K562 (cell line): Measurements from ENCODE around the gene NUBPL. TPM values are rescaled to one million over a fixed set of nuclear protein-coding genes. Genes with fewer than 3 reads are reported as not detected.

Experiments
- ATAC-seq: fragments of 200-7000 bp; cut with Tn5 transposase; 3 replicates; pipeline ENCODE4 v1.9.1; 2020; ENCODE audit warnings: moderate library complexity
- BruUV-seq: library from RNA; stranded (reverse); fragments of 400-500 nt; replicated peaks from 2 replicates; lab custom pipeline; 2021; lab: Mats Ljungman, UMichigan
- CTCF ChIA-PET: fragments of 300-600 bp; formaldehyde crosslinking; extraction: SDS; loops from one replicate; lab custom pipeline; 2021; ENCODE audit warnings: low intra/inter-chr PET ratio; lab: Yijun Ruan, JAX
- POLR2A ChIA-PET: fragments of 300-600, 350-650 bp; sonication (Branson Sonifier 250); formaldehyde crosslinking; extraction: SDS; loops from one replicate; lab custom pipeline; 2021; ENCODE audit warnings: antibody characterized with exemption, inconsistent platforms; lab: Yijun Ruan, JAX
- DNase-seq, 4 experiments: peaks; one replicate each; pipeline versions ENCODE4 v3.0.0 to v3.0.0-alpha.2; 2011 to 2018; ENCODE audit warnings: low spot score in 3 of 4, mixed read lengths in 3 of 4; ENCODE audit errors: extremely low read depth in 1 of 4
- FAIRE-seq: peaks from 2 replicates; lab custom pipeline; 2011; peaks lifted over from hg19 to GRCh38; lab: Jason Lieb, UNC
- H2AFZ ChIP-seq: 2 replicates; pipeline ENCODE4 v1.6.0; 2011; ENCODE audit warnings: low read depth, low read length, control low read depth, inconsistent platforms
- H3K27ac ChIP-seq: fragments of 200-600 bp; 3 replicates; pipeline ENCODE4 v1.8.0; 2011; ENCODE audit warnings: low read depth, mild to moderate bottlenecking, control low read depth, inconsistent platforms, low read length, moderate library complexity, mixed read lengths; ENCODE audit errors: extremely low read depth
- H3K27me3 ChIP-seq, 2 experiments: fragments of 300-600 bp in 1 of 2; 2 replicates in 1 of 2; 3 replicates in 1 of 2; pipeline versions ENCODE4 v1.6.0 to v1.8.0; 2011; ENCODE audit warnings: inconsistent platforms in 2 of 2, low read length in 2 of 2, mild to moderate bottlenecking in 1 of 2, mixed read lengths in 1 of 2, moderate library complexity in 1 of 2; ENCODE audit not compliant: control insufficient read depth in 2 of 2, insufficient read depth in 2 of 2
- H3K36me3 ChIP-seq: fragments of 300-600 bp; 3 replicates; pipeline ENCODE4 v1.8.0; 2011; ENCODE audit warnings: mild to moderate bottlenecking, low read length, inconsistent platforms; ENCODE audit not compliant: control insufficient read depth, insufficient read depth
- H3K4me1 ChIP-seq, 2 experiments: fragments of 200-600 bp in 1 of 2; replicated peaks in 1 of 2; 2 replicates in 1 of 2; 3 replicates in 1 of 2; pipeline versions ENCODE4 v1.5.1 to v1.8.0; 2011; ENCODE audit warnings: inconsistent platforms in 2 of 2, low read length in 2 of 2, mild to moderate bottlenecking in 1 of 2, mixed read lengths in 1 of 2, moderate library complexity in 1 of 2; ENCODE audit not compliant: control insufficient read depth in 2 of 2, insufficient read depth in 2 of 2
- H3K4me2 ChIP-seq: 2 replicates; pipeline ENCODE4 v1.6.1; 2011; ENCODE audit warnings: low read length, control low read depth, inconsistent platforms, mixed read lengths; ENCODE audit not compliant: insufficient read depth
- H3K4me3 ChIP-seq: fragments of 200-600 bp; sonication (generic), shearing (Covaris generic); 2 replicates; pipeline ENCODE4 v1.5.1; 2016; ENCODE audit warnings: control low read depth, inconsistent platforms
- H3K79me2 ChIP-seq: fragments of 200-600 bp; 3 replicates; pipeline ENCODE4 v1.8.0; 2011; ENCODE audit warnings: low read length, inconsistent platforms; ENCODE audit not compliant: control insufficient read depth, insufficient read depth
- H3K9ac ChIP-seq, 2 experiments: 2 replicates each; pipeline versions ENCODE4 v1.6.0 to v1.6.1; 2011; ENCODE audit warnings: low read depth in 2 of 2, low read length in 2 of 2, control low read depth in 1 of 2, inconsistent platforms in 1 of 2, mild to moderate bottlenecking in 1 of 2, mixed read lengths in 1 of 2; ENCODE audit not compliant: insufficient read depth in 1 of 2
- H3K9me1 ChIP-seq: one replicate; pipeline ENCODE4 v1.6.0; 2011; ENCODE audit warnings: inconsistent platforms, mild to moderate bottlenecking, low read length, moderate library complexity; ENCODE audit not compliant: control insufficient read depth, insufficient read depth
- H3K9me3 ChIP-seq: replicated peaks from 2 replicates; pipeline ENCODE4 v1.5.1; 2011; ENCODE audit warnings: low read depth, low read length, inconsistent platforms; ENCODE audit not compliant: control insufficient read depth, insufficient read depth
- H4K20me1 ChIP-seq: replicated peaks from 2 replicates; pipeline ENCODE4 v1.6.1; 2011; ENCODE audit warnings: low read length, inconsistent platforms, mixed read lengths; ENCODE audit not compliant: control insufficient read depth, insufficient read depth
- ATF2 ChIP-seq: sonication (generic); formaldehyde crosslinking; IDR thresholded peaks from 2 replicates; pipeline ENCODE4 v1.8.1; 2022; ENCODE audit warnings: missing genetic modification reagents
- BRD4 ChIP-seq: fragments of 200-600 bp; sonication (generic); IDR thresholded peaks from 2 replicates; pipeline ENCODE4 v1.6.1; 2017; ENCODE audit warnings: inconsistent platforms
- CEBPG ChIP-seq, 3 experiments: fragments of 200-800 bp in 1 of 3; sonication (Bioruptor generic) in 1 of 3; sonication (generic) in 1 of 3; formaldehyde crosslinking in 1 of 3; IDR thresholded peaks in 2 of 3; conservative IDR thresholded peaks in 1 of 3; 2 replicates each; pipeline versions ENCODE4 v1.6.1 to v1.8.0; 2016 to 2022; ENCODE audit warnings: missing compliant biosample characterization in 2 of 3, missing genetic modification characterization in 2 of 3, mild to moderate bottlenecking in 1 of 3, missing genetic modification reagents in 1 of 3
- FOXA3 ChIP-seq, 2 experiments: fragments of 450-650 bp in 1 of 2; sonication (generic) in 1 of 2; formaldehyde crosslinking; IDR thresholded peaks in 1 of 2; conservative IDR thresholded peaks in 1 of 2; 2 replicates each; pipeline versions ENCODE4 v1.4.0 to v1.8.0; 2020 to 2022; ENCODE audit warnings: mild to moderate bottlenecking in 2 of 2, missing genetic modification reagents in 1 of 2
- GTF2F1 ChIP-seq: IDR thresholded peaks from 2 replicates; pipeline ENCODE4 v1.6.1; 2011; ENCODE audit warnings: low read depth, low read length, improper control_type of control experiment
- MLLT1 ChIP-seq, 2 experiments: fragments of 450-650 bp; IDR thresholded peaks; 2 replicates each; pipeline ENCODE4 v1.6.1; 2016
- PBX2 ChIP-seq, 2 experiments: IDR thresholded peaks in 1 of 2; conservative IDR thresholded peaks in 1 of 2; 2 replicates each; pipeline ENCODE4 v1.6.1; 2016; ENCODE audit warnings: low read depth in 2 of 2, mild to moderate bottlenecking in 1 of 2, missing compliant biosample characterization in 1 of 2, missing genetic modification characterization in 1 of 2, moderate library complexity in 1 of 2
- SMARCA5 ChIP-seq: fragments of 450-650 bp; IDR thresholded peaks from 2 replicates; pipeline ENCODE4 v1.6.1; 2016
- VEZF1 ChIP-seq: fragments of 200-800 bp; sonication (Bioruptor generic); IDR thresholded peaks from 2 replicates; pipeline ENCODE4 v1.6.1; 2017; ENCODE audit warnings: missing genetic modification characterization, missing compliant biosample characterization
- ZNF57 ChIP-seq: fragments of 450-650 bp; formaldehyde crosslinking; IDR thresholded peaks from 2 replicates; pipeline ENCODE4 v1.4.0; 2020; ENCODE audit warnings: mild to moderate bottlenecking, moderate library complexity
- ZNF699 ChIP-seq: fragments of 250-450 bp; sonication (Bioruptor Pico); IDR thresholded peaks from 2 replicates; pipeline ENCODE4 v1.8.0; 2021; ENCODE audit warnings: mild to moderate bottlenecking, moderate library complexity; ENCODE audit not compliant: insufficient replicate concordance
- ZNF740 ChIP-seq, 3 experiments: fragments of 200-800 bp in 1 of 3; sonication (Bioruptor generic) in 1 of 3; sonication (generic) in 1 of 3; formaldehyde crosslinking in 1 of 3; IDR thresholded peaks; 2 replicates each; pipeline versions ENCODE4 v1.6.1 to v1.8.0; 2016 to 2022; ENCODE audit warnings: mild to moderate bottlenecking in 2 of 3, missing compliant biosample characterization in 2 of 3, missing genetic modification characterization in 2 of 3, missing genetic modification reagents in 1 of 3
- WGBS: fragments of 100-300 bp; shearing (Covaris generic); methylation state at CpG from one replicate; pipeline ENCODE4 v1.1.6; 2016; ENCODE audit warnings: low coverage, mixed read lengths; ENCODE audit not compliant: insufficient coverage; ENCODE audit errors: missing lambda C conversion rate; 5-methylcytosine and 5-hydroxymethylcytosine counted together
- in situ Hi-C: fragments of 300-500 bp; cut with MboI; formaldehyde crosslinking; loops from 4 replicates; pipeline ENCODE4 v1.15.0; 2018; ENCODE audit warnings: inconsistent platforms, mixed read lengths
- intact Hi-C: fragments of 100-400 bp; cut with micrococcal nuclease; formaldehyde crosslinking; loops from 2 replicates; pipeline ENCODE4 v1.14.2; 2022
- polyA plus RNA-seq, 8 experiments: library from polyadenylated mRNA; depleted of rRNA in 4 of 8; stranded (reverse) in 5 of 8; unstranded in 3 of 8; fragments of >200 nt; fragmentation: Nextera tagmentation in 2 of 8; fragmentation: Illumina TruSeq in 1 of 8; extraction: Ambion mirVana in 2 of 8; extraction: Trizol in 1 of 8; gene quantifications; 2 replicates each; pipeline versions ENCODE4 v1.2.1 to v1.2.3, GENCODE V29; 2011 to 2014; ENCODE audit warnings: inconsistent platforms in 1 of 8, missing spikeins in 1 of 8
- total RNA-seq, 7 experiments: library from RNA; depleted of rRNA in 6 of 7; stranded (reverse); fragments of >200 nt in 6 of 7; fragmentation: Illumina TruSeq in 2 of 7; extraction: Trizol in 2 of 7; gene quantifications; 2 replicates each; pipeline versions ENCODE4 v1.2.1 to v1.2.3, GENCODE V29; 2011 to 2021; ENCODE audit warnings: low replicate concordance in 1 of 7

NUBPL gene
- total and polyA plus RNA-seq, 9 of the 15 experiments (the other 6 are each of a cell fraction or from before 2014, with no cell fraction given), result 3.2 to 8.7 (median 6.1) TPM

GRCh38 chr14:31835049-31835448, 273.8 kb downstream of the NUBPL start:
- H3K9ac ChIP-seq, result no peak overlapping the region
- no peak overlapping the region for H3K4me3 ChIP-seq
- no peak overlapping the region for H2AFZ ChIP-seq
- intact Hi-C loops (no loop called here), in situ Hi-C loops (no loop called here)
- no TSS peak for BruUV-seq
- no peaks in the 10 kb centered on the region for H3K9me3 ChIP-seq
- H3K4me2 ChIP-seq, result no peak overlapping the region
- H3K27me3 ChIP-seq, result no peaks in the 10 kb centered on the region
- ChIA-PET POLR2A (no interaction called here), CTCF (no interaction called here)
- H3K36me3 ChIP-seq, result no peaks in the 10 kb centered on the region
- no peak for DNase-seq
- H3K9me1 ChIP-seq, result no peaks in the 10 kb centered on the region
- no peaks in the 10 kb centered on the region for H4K20me1 ChIP-seq
- ATAC-seq, result no peak
- WGBS, result 40% methylated on average over 2 of the region's 2 CpGs
- H3K27ac ChIP-seq, result no peak overlapping the region
- H3K79me2 ChIP-seq, result no peaks in the 10 kb centered on the region
- H3K4me1 ChIP-seq, result no peaks in the 10 kb centered on the region
- FAIRE-seq, result no peak
- TF ChIP-seq ATF2 (CRISPR knock-in tag) (no peak), BRD4 (no peak), ZNF699 (CRISPR knock-in tag) (no peak), PBX2 (CRISPR knock-in tag; IDR thresholded peaks at IDR 0.05; ENCODE audit: low read depth) (no peak), PBX2 (tag; conservative IDR thresholded peaks at IDR 0.05; ENCODE audit: low read depth) (no peak), SMARCA5 (no peak), GTF2F1 (no peak), CEBPG (CRISPR knock-in tag; IDR thresholded peaks at IDR 0.05) (no peak), CEBPG (tag; conservative IDR thresholded peaks at IDR 0.05 in 1 of 2, IDR thresholded peaks at IDR 0.05 in 1 of 2) (no peak), ZNF740 (CRISPR knock-in tag; IDR thresholded peaks at IDR 0.05) (no peak), ZNF740 (tag; IDR thresholded peaks at IDR 0.05) (no peak), MLLT1 (IDR thresholded peaks at IDR 0.05) (no peak), VEZF1 (CRISPR knock-in tag) (no peak), ZNF57 (no peak), FOXA3 (CRISPR knock-in tag; conservative IDR thresholded peaks at IDR 0.05 in 1 of 2, IDR thresholded peaks at IDR 0.05 in 1 of 2) (no peak)
